HepG2 (cell line): ENCODE data around the gene GSKIP. TPM values are rescaled to one million over a fixed set of nuclear protein-coding genes. Genes with fewer than 3 reads are reported as not detected.

Experiments used
- ATAC-seq: fragments of 200-7000 bp; cut with Tn5 transposase; 3 replicates; pipeline ENCODE4 v1.9.1; 2020; ENCODE audit warnings: mild to moderate bottlenecking, moderate library complexity
- BruUV-seq: library from RNA; stranded (reverse); fragments of 400-500 nt; replicated peaks from 2 replicates; lab custom pipeline; 2021; lab: Mats Ljungman, UMichigan
- CTCF ChIA-PET: fragments of 300-600 bp; formaldehyde crosslinking; extraction: SDS; loops from one replicate; lab custom pipeline; 2021; ENCODE audit warnings: low total read pairs, inconsistent platforms, low intra/inter-chr PET ratio; lab: Yijun Ruan, JAX
- POLR2A ChIA-PET: fragments of 350-600 bp; sonication (Branson Sonifier 250); formaldehyde crosslinking; loops from one replicate; lab custom pipeline; 2020; ENCODE audit warnings: antibody characterized with exemption, inconsistent platforms; lab: Yijun Ruan, JAX
- DNase-seq: peaks from one replicate; pipeline ENCODE4 v3.0.0-alpha.2; 2015; ENCODE audit warnings: low spot score
- FAIRE-seq: peaks from 3 replicates; lab custom pipeline; 2011; peaks lifted over from hg19 to GRCh38; lab: Jason Lieb, UNC
- H2AFZ ChIP-seq: one replicate; pipeline ENCODE4 v1.6.1; 2011; ENCODE audit warnings: low read length, inconsistent platforms
- H3K27ac ChIP-seq: fragments of 300-600 bp; 3 replicates; pipeline ENCODE4 v1.8.0; 2011; ENCODE audit warnings: mixed run types, mild to moderate bottlenecking, mixed read lengths, low read length, inconsistent platforms; ENCODE audit not compliant: insufficient read depth; ENCODE audit errors: extremely low read length
- H3K27me3 ChIP-seq, 2 experiments: fragments of 200-600 bp in 1 of 2; 2 replicates in 1 of 2; 3 replicates in 1 of 2; pipeline versions ENCODE4 v1.6.0 to v1.8.0; 2011; ENCODE audit warnings: low read length in 2 of 2, mild to moderate bottlenecking in 2 of 2, moderate library complexity in 2 of 2, inconsistent platforms in 1 of 2; ENCODE audit not compliant: insufficient read depth in 2 of 2, control insufficient read depth in 1 of 2
- H3K36me3 ChIP-seq, 2 experiments: fragments of 200-600 bp in 1 of 2; replicated peaks in 1 of 2; 2 replicates in 1 of 2; 3 replicates in 1 of 2; pipeline versions ENCODE4 v1.5.1 to v1.8.0; 2011; ENCODE audit warnings: low read length in 2 of 2, inconsistent platforms in 1 of 2; ENCODE audit not compliant: insufficient read depth in 2 of 2, control insufficient read depth in 1 of 2
- H3K4me1 ChIP-seq: 2 replicates; pipeline ENCODE4 v1.5.1; 2012; ENCODE audit warnings: low read length, inconsistent platforms; ENCODE audit not compliant: insufficient read depth
- H3K4me2 ChIP-seq: 2 replicates; pipeline ENCODE4 v1.6.0; 2011; ENCODE audit warnings: low read depth, low read length, inconsistent platforms
- H3K4me3 ChIP-seq, 3 experiments: fragments of 200-600 bp in 1 of 3; sonication (generic), shearing (Covaris generic) in 1 of 3; replicated peaks in 1 of 3; 2 replicates each; pipeline ENCODE4 v1.5.1; 2011 to 2016; ENCODE audit warnings: low read length in 3 of 3, inconsistent platforms in 2 of 3, low read depth in 2 of 3, mild to moderate bottlenecking in 2 of 3, control low read depth in 1 of 3, mixed read lengths in 1 of 3; ENCODE audit not compliant: insufficient read depth in 1 of 3
- H3K79me2 ChIP-seq: one replicate; pipeline ENCODE4 v1.6.1; 2011; ENCODE audit warnings: low read length, inconsistent platforms; ENCODE audit not compliant: insufficient read depth
- H3K9ac ChIP-seq: 2 replicates; pipeline ENCODE4 v1.6.0; 2011; ENCODE audit warnings: mild to moderate bottlenecking, low read depth, low read length, inconsistent platforms; ENCODE audit not compliant: insufficient read depth
- H3K9me3 ChIP-seq: 2 replicates; pipeline ENCODE4 v1.5.1; 2012; ENCODE audit warnings: mild to moderate bottlenecking, low read length
- H4K20me1 ChIP-seq: 2 replicates; pipeline ENCODE4 v1.6.0; 2011; ENCODE audit warnings: inconsistent platforms, mild to moderate bottlenecking, low read length, moderate library complexity; ENCODE audit not compliant: insufficient read depth
- HOXA7 ChIP-seq: sonication (generic); formaldehyde crosslinking; IDR thresholded peaks from 2 replicates; pipeline ENCODE4 v1.8.1; 2022; ENCODE audit warnings: mild to moderate bottlenecking, missing genetic modification reagents, moderate library complexity
- NFIC ChIP-seq: IDR thresholded peaks from 2 replicates; pipeline ENCODE4 v1.6.1; 2012; ENCODE audit warnings: mild to moderate bottlenecking, low read length, inconsistent platforms
- PLRG1 ChIP-seq: fragments of 450-650 bp; conservative IDR thresholded peaks from 2 replicates; pipeline ENCODE4 v1.6.1; 2016
- POGK ChIP-seq: sonication (generic); formaldehyde crosslinking; conservative IDR thresholded peaks from 2 replicates; pipeline ENCODE4 v1.8.0; 2022; ENCODE audit warnings: mild to moderate bottlenecking, moderate library complexity, missing genetic modification reagents
- RORA ChIP-seq: sonication (generic); formaldehyde crosslinking; IDR thresholded peaks from 2 replicates; pipeline ENCODE4 v1.5.0; 2020; ENCODE audit warnings: mild to moderate bottlenecking, missing genetic modification reagents, moderate library complexity
- SCMH1 ChIP-seq: sonication (generic); formaldehyde crosslinking; IDR thresholded peaks from 2 replicates; pipeline ENCODE4 v1.9.0; 2021; ENCODE audit warnings: missing genetic modification reagents, mild to moderate bottlenecking, borderline replicate concordance
- SRSF9 ChIP-seq: fragments of 200-400 bp; formaldehyde crosslinking; IDR thresholded peaks from 2 replicates; pipeline ENCODE4 v1.6.1; 2018; ENCODE audit warnings: borderline replicate concordance, mild to moderate bottlenecking, low read depth, low read length; ENCODE audit not compliant: insufficient read depth, poor library complexity, severe bottlenecking
- ZBTB34 ChIP-seq: sonication (generic); formaldehyde crosslinking; IDR thresholded peaks from 2 replicates; pipeline ENCODE4 v1.8.0; 2022; ENCODE audit warnings: mild to moderate bottlenecking, missing genetic modification reagents
- ZFP62 ChIP-seq: sonication (generic); formaldehyde crosslinking; IDR thresholded peaks from 2 replicates; pipeline ENCODE4 v1.4.0; 2020; ENCODE audit warnings: missing genetic modification reagents
- ZFP90 ChIP-seq: sonication (generic); formaldehyde crosslinking; IDR thresholded peaks from 2 replicates; pipeline ENCODE4 v1.8.0; 2022; ENCODE audit warnings: missing genetic modification reagents, mild to moderate bottlenecking, inconsistent platforms, borderline replicate concordance
- ZNF232 ChIP-seq: sonication (generic); formaldehyde crosslinking; IDR thresholded peaks from 2 replicates; pipeline ENCODE4 v1.4.0; 2020; ENCODE audit warnings: missing genetic modification reagents, borderline replicate concordance
- ZNF414 ChIP-seq: sonication (generic); formaldehyde crosslinking; IDR thresholded peaks from 2 replicates; pipeline ENCODE4 v1.5.0; 2020; ENCODE audit warnings: missing genetic modification reagents
- ZNF713 ChIP-seq: sonication (generic); formaldehyde crosslinking; IDR thresholded peaks from 2 replicates; pipeline ENCODE4 v1.4.0; 2020; ENCODE audit warnings: mild to moderate bottlenecking, missing genetic modification reagents
- ZNF775 ChIP-seq: sonication (generic); formaldehyde crosslinking; IDR thresholded peaks from 2 replicates; pipeline ENCODE4 v1.4.0; 2020; ENCODE audit warnings: missing genetic modification reagents, mild to moderate bottlenecking, moderate library complexity, borderline replicate concordance
- ZNF777 ChIP-seq: sonication (generic); formaldehyde crosslinking; IDR thresholded peaks from 2 replicates; pipeline ENCODE4 v1.4.0; 2020; ENCODE audit warnings: missing genetic modification reagents
- ZNF790 ChIP-seq: sonication (generic); formaldehyde crosslinking; IDR thresholded peaks from 2 replicates; pipeline ENCODE4 v1.8.0; 2022; ENCODE audit warnings: missing genetic modification reagents, mild to moderate bottlenecking, borderline replicate concordance
- WGBS: methylation state at CpG from one replicate; pipeline ENCODE4 v1.1.6; 2017; ENCODE audit warnings: low lambda C conversion rate; 5-methylcytosine and 5-hydroxymethylcytosine counted together
- in situ Hi-C: cut with HindIII; loops from 2 replicates; pipeline ENCODE4 v1.10.0; 2017; ENCODE audit warnings: low pct_unique_long_range_greater_than_20kb; ENCODE audit not compliant: extremely low pct_ligation_motif_present
- intact Hi-C: fragments of 100-400 bp; cut with micrococcal nuclease; formaldehyde crosslinking; loops from one replicate; pipeline ENCODE4 v1.10.0; 2022; ENCODE audit not compliant: unreplicated experiment
- polyA plus RNA-seq, 8 experiments: library from polyadenylated mRNA; depleted of rRNA in 3 of 8; stranded (reverse) in 7 of 8; unstranded in 1 of 8; fragments of >200 nt; fragmentation: Illumina TruSeq in 4 of 8; extraction: Trizol in 4 of 8; gene quantifications; 2 replicates each; pipeline versions ENCODE4 v1.2.1 to v1.2.3, GENCODE V29; 2011 to 2016; ENCODE audit warnings: low read depth in 4 of 8, missing spikeins in 1 of 8, mixed read lengths in 1 of 8; ENCODE audit not compliant: insufficient read depth in 1 of 8
- total RNA-seq, 5 experiments: library from RNA; depleted of rRNA; stranded (reverse); fragments of >200 nt; fragmentation: Illumina TruSeq; extraction: Trizol; gene quantifications; 2 replicates each; pipeline ENCODE4 v1.2.3, GENCODE V29; 2016; ENCODE audit warnings: low read depth in 1 of 5

Gene GSKIP
- total and polyA plus RNA-seq, 2 of the 13 experiments (the other 11 are each of a cell fraction or from before 2014, with no cell fraction given), result 12.5 to 27.3 TPM

- Histone ChIP-seq H3K79me2 (no peaks in the 10 kb centered on the region), H3K4me2 (no peak overlapping the region), H3K27me3 (no peaks in the 10 kb centered on the region), H2AFZ (no peak overlapping the region), H3K27ac (no peak overlapping the region), H3K9me3 (no peaks in the 10 kb centered on the region), H3K9ac (no peak overlapping the region), H3K4me1 (no peaks in the 10 kb centered on the region), H4K20me1 (no peaks in the 10 kb centered on the region), H3K4me3 (no peak overlapping the region), H3K36me3 (peaks cover under 1 to 10% of the 10 kb centered on the region in 2 experiments; a peak in 2 of 5 replicates)
- POLR2A ChIA-PET, result no interaction called here
- CTCF ChIA-PET, result no interaction called here
- FAIRE-seq, result no peak
- no peak for DNase-seq
- ATAC-seq, result no peak
- in situ Hi-C loops, result no loop called here
- TF ChIP-seq POGK (CRISPR knock-in tag) (no peak), RORA (CRISPR knock-in tag) (no peak)
- BruUV-seq, result no TSS peak
- intact Hi-C loops, result no loop called here
- 90% methylated on average over 3 of the region's 3 CpGs for WGBS
Observed at GRCh38 chr14:96316087-96316486, 47.2 kb upstream of the GSKIP start.

- CTCF ChIA-PET, result no interaction called here
- Histone ChIP-seq H3K36me3 (peaks cover 0 to 9% of the 10 kb centered on the region in 2 experiments; a peak in 2 of 5 replicates), H3K27ac (no peak overlapping the region), H3K9me3 (no peaks in the 10 kb centered on the region), H3K4me1 (no peaks in the 10 kb centered on the region), H3K79me2 (no peaks in the 10 kb centered on the region), H2AFZ (no peak overlapping the region), H3K9ac (no peak overlapping the region), H3K27me3 (no peaks in the 10 kb centered on the region), H3K4me2 (no peak overlapping the region), H4K20me1 (no peaks in the 10 kb centered on the region), H3K4me3 (no peak overlapping the region)
- FAIRE-seq (no peak), ATAC-seq (no peak), DNase-seq (no peak)
- POLR2A ChIA-PET, result no interaction called here
- WGBS, result 95% methylated on average over 9 of the region's 9 CpGs
- intact Hi-C loops (no loop called here), in situ Hi-C loops (no loop called here)
- no TSS peak for BruUV-seq
- TF ChIP-seq ZNF232 (CRISPR knock-in tag) (no peak), SCMH1 (CRISPR knock-in tag) (no peak), ZFP90 (no peak), ZNF790 (no peak), SRSF9 (no peak), HOXA7 (CRISPR knock-in tag) (no peak), PLRG1 (no peak), ZNF775 (CRISPR knock-in tag) (no peak), ZNF713 (CRISPR knock-in tag) (no peak), ZBTB34 (no peak), ZNF777 (CRISPR knock-in tag) (no peak), ZNF414 (no peak), NFIC (no peak), ZFP62 (CRISPR knock-in tag) (no peak)
Observed at GRCh38 chr14:96318836-96319235, 44.5 kb upstream of the GSKIP start.
